ENCODE measurements around the gene SLC12A3.
A peak's percentile ranks its signal among the peaks of the same experiment; 100 is the strongest.
"Not testable (repeated sequence)": the region's sequence is repeated elsewhere in the genome, so short reads cannot be mapped to it uniquely, and the experiment has no call there.

The SLC12A3 gene

DNA sequence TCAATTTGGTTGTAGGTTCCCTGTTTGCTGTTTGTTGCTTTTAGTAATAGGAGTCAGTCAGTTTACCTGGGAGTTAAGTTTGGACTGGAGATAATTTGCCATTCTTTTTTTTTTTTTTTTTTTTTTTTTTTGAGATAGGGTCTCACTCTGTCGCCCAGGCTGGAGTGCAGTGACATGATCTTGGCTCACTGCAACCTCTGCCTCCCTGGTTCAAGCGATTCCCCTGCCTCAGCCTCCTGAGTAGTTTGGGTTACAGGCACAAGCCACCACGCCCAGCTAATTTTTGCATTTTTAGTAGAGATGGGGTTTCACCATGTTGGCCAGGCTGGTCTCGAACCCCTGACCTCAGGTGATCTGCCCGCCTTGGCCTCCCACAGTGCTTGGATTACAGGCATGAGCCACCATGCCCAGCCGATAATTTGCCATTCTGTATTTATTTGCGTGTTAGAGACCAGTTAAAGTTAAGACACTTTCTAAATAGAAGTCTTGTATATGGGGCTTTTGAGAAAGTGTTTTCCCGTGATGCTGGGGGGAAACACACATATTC is 69.7 kb downstream of the SLC12A3 start:
- H3K4me3 ChIP-seq (ENCODE audit: low read length in 2 of 2): peak overlapping the region; percentile 98 to 99
- peaks cover 34 to 41% of the 10 kb centered on the region in 2 donors for H3K36me3 ChIP-seq (ENCODE audit: control insufficient read depth in 2 of 2, insufficient read depth in 2 of 2, low read length in 2 of 2)
- H3K9ac ChIP-seq (ENCODE audit: low read length in 2 of 2): peak overlapping the region; percentile 43 to 97
- H3K4me1 ChIP-seq (ENCODE audit: control insufficient read depth, insufficient read depth, low read length): peaks cover 17% of the 10 kb centered on the region
- not testable (repeated sequence) for H3K27me3 ChIP-seq (ENCODE audit: control insufficient read depth in 1 of 2, insufficient read depth in 2 of 2, low read length in 2 of 2); H3K9me3 ChIP-seq (ENCODE audit: control insufficient read depth in 2 of 2, low read length in 2 of 2); H3K27ac ChIP-seq (ENCODE audit: low read length)

DNA sequence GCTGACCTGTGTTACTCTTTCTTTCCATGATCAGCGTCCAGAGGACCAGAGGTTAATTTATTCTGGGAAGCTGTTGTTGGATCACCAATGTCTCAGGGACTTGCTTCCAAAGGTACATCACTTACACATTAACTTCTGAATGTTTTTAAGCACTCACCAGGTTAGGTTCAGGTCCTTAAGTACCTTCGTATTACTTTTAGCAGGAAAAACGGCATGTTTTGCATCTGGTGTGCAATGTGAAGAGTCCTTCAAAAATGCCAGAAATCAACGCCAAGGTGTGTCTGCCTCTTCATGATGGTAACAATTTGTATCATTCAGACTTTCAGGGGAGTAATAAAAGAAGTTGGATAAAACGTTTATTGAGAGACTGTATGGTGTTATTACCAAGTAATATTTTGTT is 70.2 kb downstream of the SLC12A3 start:
- no peaks in the 10 kb centered on the region for H3K27me3 ChIP-seq (ENCODE audit: control insufficient read depth in 1 of 2, insufficient read depth in 2 of 2, low read length in 2 of 2)
- peak overlapping the region; percentile 21 to 55 for H3K4me3 ChIP-seq (ENCODE audit: low read length in 2 of 2)
- peak overlapping the region in 1 of 2 donors; percentile 28 for H3K9ac ChIP-seq (ENCODE audit: low read length in 2 of 2)
- no peak overlapping the region for H3K27ac ChIP-seq (ENCODE audit: low read length)
- H3K4me1 ChIP-seq (ENCODE audit: control insufficient read depth, insufficient read depth, low read length): peaks cover 17% of the 10 kb centered on the region
- peaks cover 40 to 47% of the 10 kb centered on the region in 2 donors for H3K36me3 ChIP-seq (ENCODE audit: control insufficient read depth in 2 of 2, insufficient read depth in 2 of 2, low read length in 2 of 2)
- no peaks in the 10 kb centered on the region for H3K9me3 ChIP-seq (ENCODE audit: control insufficient read depth in 2 of 2, low read length in 2 of 2)

GRCh38 chr16:56936491-56936890 is 71.5 kb downstream of the SLC12A3 start:
- Histone ChIP-seq H3K27ac (ENCODE audit: low read length) (no peak overlapping the region), H3K9ac (ENCODE audit: low read length in 2 of 2) (no peak overlapping the region), H3K36me3 (ENCODE audit: control insufficient read depth in 2 of 2, insufficient read depth in 2 of 2, low read length in 2 of 2) (peaks cover 51% of the 10 kb centered on the region in 2 donors), H3K9me3 (ENCODE audit: control insufficient read depth in 2 of 2, low read length in 2 of 2) (no peaks in the 10 kb centered on the region), H3K4me3 (ENCODE audit: low read length in 2 of 2) (no peak overlapping the region), H3K27me3 (ENCODE audit: control insufficient read depth in 1 of 2, insufficient read depth in 2 of 2, low read length in 2 of 2) (no peaks in the 10 kb centered on the region), H3K4me1 (ENCODE audit: control insufficient read depth, insufficient read depth, low read length) (peaks cover 13% of the 10 kb centered on the region)

DNA sequence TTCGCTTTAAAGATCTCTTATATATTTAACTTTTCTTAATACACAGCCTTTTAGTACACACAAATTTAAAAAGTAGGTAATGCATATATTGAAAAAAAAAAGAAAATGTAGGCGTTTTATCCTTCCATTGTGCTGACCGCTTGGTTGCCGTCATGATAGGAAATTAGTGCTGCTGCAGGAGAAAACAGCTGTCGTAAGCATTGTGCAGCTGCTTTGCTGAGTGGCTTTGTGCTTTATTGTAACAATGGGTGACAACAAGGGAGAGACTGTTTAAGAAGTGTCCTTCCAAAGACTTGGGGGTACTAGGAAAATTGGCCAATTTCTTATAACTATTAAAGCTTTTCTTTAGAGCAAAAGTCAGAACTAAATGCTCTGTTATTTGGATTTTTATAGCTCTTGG is 71.9 kb downstream of the SLC12A3 start:
- no peak overlapping the region for H3K27ac ChIP-seq (ENCODE audit: low read length)

GRCh38 chr16:56938664-56939513 is 73.9 kb downstream of the SLC12A3 start:
- no peak overlapping the region for H3K9ac ChIP-seq (ENCODE audit: low read length in 2 of 2)
- H3K4me3 ChIP-seq (ENCODE audit: low read length in 2 of 2): no peak overlapping the region
- H3K27ac ChIP-seq (ENCODE audit: low read length): no peak overlapping the region
- H3K4me1 ChIP-seq (ENCODE audit: control insufficient read depth, insufficient read depth, low read length): peaks cover 12% of the 10 kb centered on the region
- no peaks in the 10 kb centered on the region for H3K9me3 ChIP-seq (ENCODE audit: control insufficient read depth in 2 of 2, low read length in 2 of 2)
- no peaks in the 10 kb centered on the region for H3K27me3 ChIP-seq (ENCODE audit: control insufficient read depth in 1 of 2, insufficient read depth in 2 of 2, low read length in 2 of 2)
- H3K36me3 ChIP-seq (ENCODE audit: control insufficient read depth in 2 of 2, insufficient read depth in 2 of 2, low read length in 2 of 2): peaks cover 72 to 73% of the 10 kb centered on the region in 2 donors

More for the DNA sequence above, 71.9 kb downstream of the SLC12A3 start:
- peaks cover 54 to 55% of the 10 kb centered on the region in 2 donors for H3K36me3 ChIP-seq (ENCODE audit: control insufficient read depth in 2 of 2, insufficient read depth in 2 of 2, low read length in 2 of 2)
- H3K27me3 ChIP-seq (ENCODE audit: control insufficient read depth in 1 of 2, insufficient read depth in 2 of 2, low read length in 2 of 2): no peaks in the 10 kb centered on the region
- H3K9ac ChIP-seq (ENCODE audit: low read length in 2 of 2): no peak overlapping the region
- no peaks in the 10 kb centered on the region for H3K9me3 ChIP-seq (ENCODE audit: control insufficient read depth in 2 of 2, low read length in 2 of 2)
- peaks cover 12% of the 10 kb centered on the region for H3K4me1 ChIP-seq (ENCODE audit: control insufficient read depth, insufficient read depth, low read length)
- H3K4me3 ChIP-seq (ENCODE audit: low read length in 2 of 2): no peak overlapping the region

DNA sequence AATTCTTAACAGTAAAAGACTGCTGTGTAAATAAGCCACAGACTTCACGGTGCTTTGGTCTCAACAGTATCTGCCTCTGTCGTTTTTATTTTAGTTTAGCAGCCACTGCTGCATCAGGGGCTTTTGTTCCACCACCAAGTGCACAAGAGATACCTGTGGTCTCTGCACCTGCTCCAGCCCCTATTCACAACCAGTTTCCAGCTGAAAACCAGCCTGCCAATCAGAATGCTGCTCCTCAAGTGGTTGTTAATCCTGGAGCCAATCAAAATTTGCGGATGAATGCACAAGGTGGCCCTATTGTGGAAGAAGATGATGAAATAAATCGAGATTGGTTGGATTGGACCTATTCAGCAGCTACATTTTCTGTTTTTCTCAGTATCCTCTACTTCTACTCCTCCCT is 74.8 kb downstream of the SLC12A3 start:
- no peaks in the 10 kb centered on the region for H3K27me3 ChIP-seq (ENCODE audit: control insufficient read depth in 1 of 2, insufficient read depth in 2 of 2, low read length in 2 of 2)
- no peak overlapping the region for H3K9ac ChIP-seq (ENCODE audit: low read length in 2 of 2)
- no peaks in the 10 kb centered on the region for H3K9me3 ChIP-seq (ENCODE audit: control insufficient read depth in 2 of 2, low read length in 2 of 2)
- no peak overlapping the region for H3K27ac ChIP-seq (ENCODE audit: low read length)
- H3K4me1 ChIP-seq (ENCODE audit: control insufficient read depth, insufficient read depth, low read length): peaks cover 7% of the 10 kb centered on the region
- peaks cover 77 to 78% of the 10 kb centered on the region in 2 donors for H3K36me3 ChIP-seq (ENCODE audit: control insufficient read depth in 2 of 2, insufficient read depth in 2 of 2, low read length in 2 of 2)
- H3K4me3 ChIP-seq (ENCODE audit: low read length in 2 of 2): no peak overlapping the region

GRCh38 chr16:56941092-56941491 is 76.1 kb downstream of the SLC12A3 start:
- H3K27ac ChIP-seq (ENCODE audit: low read length): no peak overlapping the region
- no peaks in the 10 kb centered on the region for H3K27me3 ChIP-seq (ENCODE audit: control insufficient read depth in 1 of 2, insufficient read depth in 2 of 2, low read length in 2 of 2)
- no peaks in the 10 kb centered on the region for H3K9me3 ChIP-seq (ENCODE audit: control insufficient read depth in 2 of 2, low read length in 2 of 2)
- peaks cover 76 to 78% of the 10 kb centered on the region in 2 donors for H3K36me3 ChIP-seq (ENCODE audit: control insufficient read depth in 2 of 2, insufficient read depth in 2 of 2, low read length in 2 of 2)
- H3K9ac ChIP-seq (ENCODE audit: low read length in 2 of 2): no peak overlapping the region
- no peak overlapping the region for H3K4me3 ChIP-seq (ENCODE audit: low read length in 2 of 2)
- H3K4me1 ChIP-seq (ENCODE audit: control insufficient read depth, insufficient read depth, low read length): peaks cover 2% of the 10 kb centered on the region

GRCh38 chr16:56941856-56942331 is 76.9 kb downstream of the SLC12A3 start:
- Histone ChIP-seq H3K9ac (ENCODE audit: low read length in 2 of 2) (no peak overlapping the region), H3K9me3 (ENCODE audit: control insufficient read depth in 2 of 2, low read length in 2 of 2) (no peaks in the 10 kb centered on the region), H3K27me3 (ENCODE audit: control insufficient read depth in 1 of 2, insufficient read depth in 2 of 2, low read length in 2 of 2) (no peaks in the 10 kb centered on the region), H3K4me1 (ENCODE audit: control insufficient read depth, insufficient read depth, low read length) (peaks cover 5% of the 10 kb centered on the region), H3K4me3 (ENCODE audit: low read length in 2 of 2) (no peak overlapping the region), H3K36me3 (ENCODE audit: control insufficient read depth in 2 of 2, insufficient read depth in 2 of 2, low read length in 2 of 2) (peaks cover 69 to 70% of the 10 kb centered on the region in 2 donors), H3K27ac (ENCODE audit: low read length) (no peak overlapping the region)

- no peaks in the 10 kb centered on the region for H3K9me3 ChIP-seq (ENCODE audit: control insufficient read depth in 2 of 2, low read length in 2 of 2)
- no peak overlapping the region for H3K27ac ChIP-seq (ENCODE audit: low read length)
- peaks cover 5% of the 10 kb centered on the region for H3K4me1 ChIP-seq (ENCODE audit: control insufficient read depth, insufficient read depth, low read length)
- no peak overlapping the region for H3K9ac ChIP-seq (ENCODE audit: low read length in 2 of 2)
- H3K36me3 ChIP-seq (ENCODE audit: control insufficient read depth in 2 of 2, insufficient read depth in 2 of 2, low read length in 2 of 2): peaks cover 51 to 59% of the 10 kb centered on the region in 2 donors
- no peaks in the 10 kb centered on the region for H3K27me3 ChIP-seq (ENCODE audit: control insufficient read depth in 1 of 2, insufficient read depth in 2 of 2, low read length in 2 of 2)
- H3K4me3 ChIP-seq (ENCODE audit: low read length in 2 of 2): no peak overlapping the region
Measured at GRCh38 chr16:56943761-56944375, 78.9 kb downstream of the SLC12A3 start.

- peaks cover 5% of the 10 kb centered on the region for H3K4me1 ChIP-seq (ENCODE audit: control insufficient read depth, insufficient read depth, low read length)
- peaks cover 37 to 48% of the 10 kb centered on the region in 2 donors for H3K36me3 ChIP-seq (ENCODE audit: control insufficient read depth in 2 of 2, insufficient read depth in 2 of 2, low read length in 2 of 2)
- no peak overlapping the region for H3K9ac ChIP-seq (ENCODE audit: low read length in 2 of 2)
- no peaks in the 10 kb centered on the region for H3K27me3 ChIP-seq (ENCODE audit: control insufficient read depth in 1 of 2, insufficient read depth in 2 of 2, low read length in 2 of 2)
- no peaks in the 10 kb centered on the region for H3K9me3 ChIP-seq (ENCODE audit: control insufficient read depth in 2 of 2, low read length in 2 of 2)
- no peak overlapping the region for H3K4me3 ChIP-seq (ENCODE audit: low read length in 2 of 2)
- H3K27ac ChIP-seq (ENCODE audit: low read length): no peak overlapping the region
Measured at GRCh38 chr16:56944954-56945839, 80.2 kb downstream of the SLC12A3 start.
